ENCODE results near the gene TMEM245.

GRCh38 chr9:109110329-109111021 is 9.3 kb downstream of the TMEM245 start:
- TF ChIP-seq EZH2 (IDR thresholded peaks at IDR 0.05; ENCODE audit: insufficient read depth, low read length) (no peak), CTCF (IDR thresholded peaks at IDR 0.05; ENCODE audit: insufficient read depth, low read depth, low read length) (no peak)
